Skin of body (tissue), 2 donors: ENCODE measurements around the gene FHAD1. TPM values are rescaled to one million over a fixed set of nuclear protein-coding genes. Genes with fewer than 3 reads are reported as not detected.

ENCODE experiments used
- DNase-seq: peaks from one replicate; lab custom pipeline; 2025; lab: John Stamatoyannopoulos, UW
- total RNA-seq: library from RNA; depleted of rRNA; stranded (reverse); fragments of >200 nt; gene quantifications from one replicate; pipeline ENCODE4 v1.2.3, GENCODE V29; 2014

The FHAD1 gene
- total RNA-seq, 1 donor from 2014 or later = 1.4 TPM

DNA sequence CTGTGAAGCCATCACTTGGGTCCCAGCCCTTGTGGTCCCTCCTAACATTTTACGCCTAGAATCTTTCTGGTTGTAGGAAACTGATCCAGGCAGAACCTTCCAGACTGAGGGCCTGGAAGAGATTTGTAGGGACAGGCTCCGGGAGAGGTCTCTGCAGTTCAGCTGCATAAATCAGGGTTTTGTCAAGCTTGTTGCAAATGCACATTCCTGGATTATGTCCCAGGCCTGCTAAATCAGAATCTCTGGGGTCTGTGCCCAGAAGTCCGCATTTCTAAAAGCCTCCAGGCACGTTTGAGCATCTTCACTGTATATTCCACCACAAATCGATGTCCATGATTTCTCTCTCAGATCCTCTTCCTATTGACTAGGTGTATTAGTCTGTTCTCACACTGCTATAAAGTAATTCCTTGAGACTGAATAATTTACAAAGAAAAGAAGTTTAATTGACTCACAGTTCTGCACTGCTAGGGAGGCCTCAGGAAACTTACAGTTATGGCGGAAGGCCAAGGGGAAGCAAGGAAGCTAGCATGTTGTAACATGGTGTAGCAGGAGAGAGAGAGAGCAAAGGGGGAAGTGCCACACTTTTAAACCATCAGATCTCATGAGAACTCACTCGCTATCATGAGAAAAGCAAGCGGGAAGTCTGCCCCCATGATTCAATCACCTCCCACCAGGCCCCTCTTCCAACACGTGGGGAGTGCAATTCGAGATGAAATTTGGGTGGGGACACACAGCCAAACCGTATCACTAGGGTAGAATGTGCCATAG is 1.2 kb upstream of the FHAD1 start:
- DNase-seq = peak; percentile 60

DNA sequence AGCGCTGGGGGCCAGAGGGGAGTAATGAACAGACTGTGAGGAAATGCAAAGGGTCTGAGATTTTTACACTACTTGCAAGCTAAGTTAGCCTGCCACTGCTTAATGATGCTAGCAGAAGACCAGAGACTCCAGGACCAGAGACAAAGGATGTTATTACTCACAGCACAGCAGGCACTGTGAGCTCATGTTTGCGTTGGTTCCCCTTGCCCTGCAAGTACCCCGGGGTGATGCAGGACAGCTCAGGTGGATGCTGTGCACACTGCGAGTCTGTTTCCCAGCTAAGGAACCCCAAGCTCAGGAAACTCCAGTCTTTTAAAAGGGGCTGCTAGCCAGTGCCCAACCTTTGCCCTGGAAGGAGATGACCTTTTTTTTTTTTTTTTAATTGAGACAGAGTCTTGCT is 1.2 kb downstream of the FHAD1 start:
- DNase-seq = no peak

DNA sequence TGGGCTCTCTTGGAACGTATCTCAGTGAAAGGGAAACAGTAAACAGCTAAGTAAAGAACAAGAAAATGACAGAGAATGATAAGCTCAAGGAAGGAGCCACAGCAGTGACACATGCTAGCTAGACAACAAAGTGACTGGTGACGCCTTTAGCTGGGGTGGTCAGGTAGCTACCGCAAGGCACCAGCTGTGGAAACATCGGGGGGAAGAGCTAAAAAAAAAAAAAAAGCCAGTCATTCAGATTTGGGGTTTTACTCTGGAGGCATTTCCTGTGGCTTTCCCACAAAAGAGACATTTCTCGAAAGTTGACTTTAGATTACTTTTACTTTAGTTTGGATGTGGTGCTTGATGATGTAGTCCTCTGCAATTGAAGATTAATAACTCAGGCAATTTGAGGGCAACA is 2.1 kb downstream of the FHAD1 start:
- no peak for DNase-seq

DNA sequence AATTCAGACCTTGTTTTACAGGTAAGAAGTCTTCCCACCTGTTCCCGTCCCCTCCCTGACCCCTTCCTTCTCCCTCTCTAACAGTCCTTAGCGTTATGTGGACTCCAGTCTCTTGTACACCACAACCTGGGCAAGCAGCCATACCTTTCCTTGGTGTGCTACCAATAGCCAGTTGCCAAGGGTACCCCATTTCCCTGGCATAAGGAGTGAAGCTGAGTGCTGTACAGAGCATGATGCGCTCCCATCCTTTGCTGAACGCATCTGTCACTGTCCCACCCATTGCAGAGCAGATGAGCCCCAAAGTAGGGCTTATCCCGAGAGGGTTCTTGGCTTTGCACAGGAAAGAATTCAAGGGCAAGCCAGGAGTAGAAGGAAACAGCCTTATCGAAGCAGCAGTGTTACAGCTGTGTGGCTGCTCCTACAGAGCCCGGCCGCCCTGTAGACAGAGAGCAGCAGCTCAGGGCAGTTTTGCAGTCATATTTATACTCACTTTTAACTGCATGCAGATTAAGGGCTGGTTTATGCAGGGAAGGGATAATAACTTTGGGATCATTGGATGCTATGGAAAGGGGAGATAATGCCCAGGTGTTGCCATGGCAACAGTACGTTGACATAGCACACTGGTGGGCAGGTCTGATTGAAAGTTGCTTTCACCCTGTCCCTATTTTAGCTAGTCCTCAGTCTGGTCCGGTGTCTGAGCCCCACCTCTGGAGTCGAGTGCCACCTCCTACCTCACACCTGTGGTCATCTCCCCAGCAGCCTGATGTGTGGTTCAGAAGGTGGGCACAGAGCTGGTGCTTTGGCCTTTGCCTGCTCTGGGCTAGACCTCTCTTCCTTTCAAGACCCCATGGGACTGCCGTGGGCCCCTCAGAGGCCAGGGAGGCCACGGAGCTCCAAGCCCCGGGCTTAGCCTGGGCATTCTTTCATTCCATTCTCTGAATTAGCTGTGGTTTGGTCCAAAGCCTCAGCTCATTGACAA is 5.1 kb downstream of the FHAD1 start:
- DNase-seq = no peak

DNA sequence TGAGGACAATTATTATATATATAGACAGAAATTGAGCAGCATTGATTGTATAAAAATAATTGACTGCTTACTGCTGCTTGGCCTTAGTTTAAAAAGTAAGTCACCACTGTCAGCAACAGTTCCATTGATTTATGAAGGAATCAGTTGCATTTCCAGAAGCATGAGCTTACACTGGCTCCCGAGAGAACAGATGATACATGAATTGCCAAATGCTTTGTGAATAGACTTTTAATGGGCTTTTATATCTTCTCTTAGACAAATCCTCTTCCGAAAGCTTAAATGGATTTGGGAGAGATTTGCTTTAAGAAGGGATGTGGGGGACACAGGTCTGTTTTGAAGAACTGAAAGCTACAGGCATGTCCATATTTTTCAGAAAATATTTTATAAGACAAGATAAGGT is 7.5 kb downstream of the FHAD1 start:
- DNase-seq = peak; percentile 4

DNA sequence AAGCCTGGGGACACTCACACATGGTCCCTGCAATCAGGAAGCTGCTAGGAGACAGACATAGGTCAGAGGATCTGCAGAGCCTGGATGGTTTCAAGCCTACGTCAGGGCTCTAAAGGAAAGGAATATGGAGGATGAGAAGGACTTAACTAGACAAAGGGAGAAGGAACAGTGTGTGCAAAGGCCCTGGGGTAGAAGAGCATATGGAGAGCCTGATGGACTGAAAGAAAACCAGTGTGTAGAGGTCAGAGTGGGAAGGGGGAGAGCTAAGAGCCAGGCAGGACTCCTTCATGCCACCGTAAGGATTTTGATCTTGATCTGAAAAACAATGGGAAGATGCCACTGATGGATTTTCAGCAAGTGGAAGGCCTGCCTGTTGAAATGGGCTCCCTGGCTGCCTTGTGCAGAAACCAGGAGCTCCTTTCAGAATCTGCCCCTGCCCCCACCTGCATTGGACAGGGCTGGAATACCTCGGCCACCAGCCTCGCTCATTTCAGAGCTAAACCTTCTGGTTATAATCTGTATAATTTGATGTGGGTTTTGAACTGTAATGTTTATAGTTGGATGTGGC is 8.6 kb downstream of the FHAD1 start:
- DNase-seq = no peak

DNA sequence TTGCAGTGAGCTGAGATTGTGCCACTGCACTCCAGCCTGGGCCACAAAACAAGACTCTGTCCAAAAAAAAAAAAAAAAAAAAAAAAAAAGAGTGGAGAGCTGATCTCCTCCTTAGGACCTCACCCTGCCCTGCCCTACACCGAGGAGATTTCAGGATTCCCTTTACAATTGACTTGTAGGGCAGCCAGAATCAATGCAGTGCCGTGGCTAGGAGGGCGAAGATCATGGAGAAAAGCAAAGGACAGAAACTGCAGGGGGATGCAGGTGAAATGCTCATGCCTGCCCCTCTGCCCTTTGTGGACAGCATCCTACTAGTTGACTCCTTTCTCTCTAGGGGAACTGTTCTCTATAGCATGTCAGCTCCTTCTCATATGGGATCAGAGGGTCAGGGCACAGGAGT is 9.6 kb downstream of the FHAD1 start:
- DNase-seq = no peak

DNA sequence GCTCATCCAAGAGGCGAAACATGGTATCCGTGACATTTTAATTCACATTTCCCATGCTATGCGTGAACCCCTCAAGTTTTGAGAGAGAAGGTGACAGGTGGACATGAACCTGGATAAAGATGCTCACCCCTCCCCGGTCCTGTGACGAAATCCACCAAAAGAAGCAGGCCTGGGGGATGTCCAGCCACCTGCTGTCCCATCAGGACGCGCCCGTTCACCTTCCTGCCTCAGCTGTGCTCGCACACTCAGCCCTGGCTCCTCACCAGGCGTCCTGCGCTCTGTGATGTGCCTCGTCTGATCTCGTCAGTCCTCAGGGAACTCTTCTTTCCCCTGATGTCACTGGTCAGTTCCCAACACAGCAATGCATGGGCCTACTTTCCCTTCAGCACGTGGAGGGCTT is 10.3 kb downstream of the FHAD1 start:
- DNase-seq = no peak

DNA sequence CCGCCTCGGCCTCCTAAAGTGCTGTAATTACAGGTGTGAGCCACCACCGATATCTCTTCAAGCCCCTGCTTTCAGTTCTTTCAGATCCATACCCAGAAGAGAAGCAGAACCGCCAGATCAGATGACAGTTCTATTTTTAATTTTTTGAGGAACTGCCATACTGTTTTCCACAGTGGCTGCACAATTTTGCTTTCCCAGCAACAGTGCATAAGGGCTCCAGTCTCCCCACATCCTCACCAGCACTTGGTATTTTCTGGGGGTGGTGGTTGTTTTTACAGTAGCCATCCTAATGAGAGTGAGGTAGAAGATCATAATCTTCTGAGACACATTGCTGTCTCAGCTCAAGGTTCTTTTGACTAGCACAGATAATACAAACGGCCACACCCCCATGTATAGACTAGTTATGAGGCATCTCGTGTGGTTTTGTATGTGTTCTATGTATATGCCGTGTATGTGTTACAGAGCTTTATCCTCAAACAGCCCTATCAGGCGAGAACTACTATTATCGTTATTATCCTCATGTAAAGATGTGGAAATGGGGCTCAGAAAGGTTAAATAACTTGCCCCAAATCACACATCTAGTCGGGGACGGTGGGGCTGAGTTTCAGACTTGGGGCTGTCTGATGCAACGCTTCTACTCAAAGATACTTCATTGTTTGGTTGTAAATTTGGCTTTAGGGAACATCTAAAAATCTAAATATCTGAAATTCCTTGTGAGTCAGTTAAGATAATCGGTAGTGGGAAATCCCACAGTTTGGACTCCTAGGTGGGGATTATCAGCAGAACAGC is 12.0 kb downstream of the FHAD1 start:
- DNase-seq = no peak

DNA sequence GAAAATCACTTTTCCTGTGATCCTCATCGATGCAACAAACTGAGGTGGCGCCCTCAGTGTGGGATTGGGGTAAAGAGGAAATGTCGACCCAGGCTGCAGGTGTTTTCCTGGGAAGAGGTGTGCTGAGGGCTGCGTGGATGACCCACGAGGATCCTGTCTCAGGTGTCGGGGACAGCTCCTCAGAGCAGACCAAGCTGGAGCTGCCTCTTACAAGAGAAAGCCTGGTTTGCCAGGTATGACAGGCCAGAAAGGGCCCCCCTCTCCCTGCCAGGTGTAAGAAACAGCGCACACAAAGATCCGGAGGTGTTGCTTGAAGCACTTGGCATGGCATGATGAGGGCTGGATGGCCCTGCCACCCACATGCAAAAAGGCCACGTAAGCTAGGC is 12.6 kb downstream of the FHAD1 start:
- DNase-seq = no peak

DNA sequence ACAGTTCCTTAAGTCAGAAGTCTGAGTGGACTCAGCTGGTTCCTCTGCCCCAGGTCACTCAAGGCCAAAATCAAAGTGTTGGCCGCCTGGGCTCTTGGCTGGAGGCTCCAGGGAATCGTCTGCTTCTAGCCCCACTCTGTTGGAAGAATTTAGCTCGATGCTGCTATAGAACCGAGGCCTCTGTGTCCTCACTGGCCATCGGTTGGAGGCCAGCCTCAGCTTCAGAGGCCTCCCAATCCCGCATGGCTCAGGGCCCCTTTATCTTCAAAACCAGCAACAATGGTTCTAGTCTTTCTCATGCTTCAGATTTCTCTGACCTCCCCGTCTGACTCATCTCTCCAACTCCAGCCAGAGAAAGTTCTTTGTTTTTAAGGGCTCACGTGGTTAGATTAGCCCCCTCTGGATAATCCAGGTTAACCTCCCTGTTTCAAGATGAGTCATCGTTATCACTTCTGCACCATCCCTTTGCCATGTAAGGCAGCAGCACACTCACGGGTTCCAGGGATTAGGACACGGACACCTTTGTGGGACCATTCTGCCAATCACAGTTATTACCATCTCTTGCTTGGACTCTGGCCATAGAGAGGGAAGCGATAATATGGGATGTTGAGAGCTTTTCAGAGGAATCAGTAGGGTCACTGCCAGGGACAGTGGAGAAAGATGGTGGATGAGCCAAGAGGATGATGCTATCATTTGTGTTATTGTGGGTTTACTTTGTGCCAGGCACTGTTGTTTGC is 13.6 kb downstream of the FHAD1 start:
- no peak for DNase-seq

DNA sequence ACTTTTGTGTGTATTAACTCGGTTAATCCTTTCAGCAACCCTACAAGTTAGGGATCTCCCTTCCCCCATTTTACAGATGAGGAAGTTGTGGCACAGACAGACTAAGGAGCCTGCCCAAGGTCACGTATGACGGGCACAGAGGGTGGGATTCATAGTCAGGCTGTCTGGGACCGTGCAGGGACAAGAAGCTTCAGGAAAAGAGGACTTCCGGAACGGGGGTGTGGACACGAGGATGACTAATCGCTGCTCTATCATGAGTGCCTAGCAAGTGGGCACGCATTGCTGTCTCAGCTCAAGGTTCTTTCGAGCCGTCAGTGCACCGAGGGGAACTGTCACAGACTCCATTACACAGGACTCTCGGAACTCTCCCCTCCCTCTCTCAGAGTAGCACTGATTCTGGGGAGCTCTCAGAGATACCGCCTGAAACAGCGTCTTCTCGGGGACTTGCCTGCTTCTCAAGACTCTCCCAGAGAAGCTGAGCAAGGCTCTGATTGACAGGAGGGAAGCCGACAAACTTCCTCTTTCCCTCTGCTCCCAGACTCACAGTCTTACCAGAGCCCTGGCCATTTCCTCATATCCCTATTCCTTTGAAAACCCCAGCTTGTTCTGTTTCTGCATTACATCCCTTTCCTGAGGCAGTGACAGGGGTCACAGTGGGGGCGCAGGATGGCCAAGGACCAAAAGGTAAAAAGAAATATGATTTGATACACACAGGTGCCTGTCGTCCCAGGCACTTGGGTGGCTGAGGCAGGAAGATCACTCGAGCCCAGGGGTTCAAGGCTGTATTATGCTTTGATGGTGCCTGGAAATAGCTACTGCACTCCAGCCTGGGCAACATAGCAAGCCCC is 14.4 kb downstream of the FHAD1 start:
- DNase-seq = no peak

DNA sequence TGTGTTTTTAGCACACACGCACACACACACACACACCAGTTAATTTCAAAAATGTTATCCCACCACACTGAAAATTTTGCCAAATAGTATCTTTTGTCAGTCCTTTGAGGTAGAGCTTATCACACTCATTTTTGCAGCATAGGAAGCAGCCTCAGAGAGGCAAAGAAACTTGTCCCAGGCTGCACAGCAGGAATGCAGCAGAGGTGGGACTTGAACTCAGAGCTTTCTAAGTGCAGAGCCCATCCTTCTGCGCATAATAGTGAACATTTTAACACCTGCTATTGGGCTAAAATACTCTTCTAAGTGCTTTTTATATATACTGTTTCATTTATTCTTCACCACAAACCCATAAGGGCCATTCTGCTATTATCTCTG is 15.0 kb downstream of the FHAD1 start:
- DNase-seq = no peak

DNA sequence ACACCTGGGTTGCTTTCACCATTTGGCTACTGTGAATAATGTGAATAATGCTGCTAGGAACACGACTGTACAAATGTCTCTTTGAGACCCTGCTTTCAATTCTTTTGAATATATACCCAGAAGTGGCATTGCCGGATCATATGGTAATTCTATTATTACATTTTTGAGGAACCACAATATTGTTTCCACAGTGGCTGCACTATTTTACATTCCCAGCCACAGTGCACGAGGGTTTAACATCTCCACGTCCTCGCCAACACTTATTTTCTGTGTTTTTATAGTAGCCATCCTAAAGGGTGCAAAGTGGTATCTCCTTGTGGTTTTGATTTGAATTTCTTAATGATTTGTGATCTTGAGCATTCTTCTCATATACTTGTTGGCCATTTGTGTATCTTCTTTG is 15.7 kb downstream of the FHAD1 start:
- no peak for DNase-seq

DNA sequence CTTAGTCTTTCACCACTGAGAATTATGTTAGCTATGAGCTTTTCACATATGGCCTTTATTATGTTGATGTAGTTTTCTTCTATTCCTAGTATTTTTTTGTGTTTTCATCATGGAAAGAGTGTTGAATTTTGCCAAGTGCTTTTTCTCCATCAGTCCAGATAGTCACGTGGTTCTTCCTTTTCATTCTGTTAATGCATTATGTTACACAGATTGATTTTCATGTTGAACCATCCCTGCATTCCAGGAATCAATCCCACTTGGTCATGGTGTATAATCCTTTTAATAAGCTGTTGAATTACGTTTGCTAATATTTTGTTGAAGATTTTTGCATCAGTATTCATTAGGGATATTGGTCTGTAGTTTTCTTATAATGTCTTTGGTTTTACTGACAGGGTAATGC is 17.7 kb downstream of the FHAD1 start:
- no peak for DNase-seq

DNA sequence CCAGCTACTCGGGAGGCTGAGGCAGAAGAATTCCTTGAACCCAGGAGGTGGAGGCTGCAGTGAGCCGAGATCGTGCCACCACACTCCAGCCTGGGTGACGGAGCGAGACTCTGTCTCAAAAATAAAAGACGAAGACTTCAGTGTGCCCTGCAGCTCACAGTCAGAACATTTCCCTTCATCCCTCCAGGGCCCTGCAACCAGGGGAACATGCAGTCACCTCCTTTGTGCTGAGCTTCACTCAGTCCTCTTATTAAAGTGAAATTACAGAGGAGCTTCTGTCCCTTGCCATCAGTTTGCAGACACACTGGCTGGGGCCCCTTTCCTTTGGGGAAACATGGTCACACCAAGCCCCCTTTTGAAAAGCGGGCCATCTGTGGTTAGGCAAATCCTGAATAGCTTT is 24.2 kb downstream of the FHAD1 start:
- no peak for DNase-seq

DNA sequence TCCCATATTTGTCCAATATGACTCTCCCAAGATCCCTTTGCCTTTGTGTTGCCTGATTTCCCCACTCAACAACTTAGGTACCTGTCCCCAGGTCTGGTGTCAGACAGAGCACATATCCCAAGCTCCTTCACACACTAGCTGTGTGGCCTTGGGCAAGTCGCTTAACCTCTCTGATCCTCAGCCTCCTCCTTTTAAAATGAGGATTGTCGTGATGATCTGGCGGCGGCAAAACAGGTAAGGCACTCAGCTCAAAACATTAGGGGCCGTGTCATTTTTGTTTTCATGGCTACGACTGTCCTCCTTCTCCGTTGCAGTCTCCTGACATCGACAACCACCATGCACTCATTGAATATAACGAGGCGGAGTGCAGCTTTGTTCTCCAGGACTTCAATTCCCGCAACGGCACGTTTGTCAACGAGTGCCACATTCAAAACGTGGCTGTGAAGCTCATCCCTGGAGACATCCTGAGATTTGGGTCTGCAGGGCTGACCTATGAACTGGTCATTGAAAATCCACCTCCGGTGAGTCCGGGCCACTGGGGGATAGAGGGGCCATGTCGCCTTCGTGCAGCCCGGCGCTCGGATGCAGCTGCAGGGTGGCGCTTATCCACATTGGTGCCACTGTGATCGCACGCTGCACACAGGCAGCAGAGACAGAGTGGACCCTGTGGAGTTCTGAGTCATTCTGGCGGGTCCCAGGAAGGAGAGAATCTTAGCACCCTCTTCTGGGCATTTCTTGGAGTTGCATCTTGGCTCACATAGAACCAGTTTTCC is 25.2 kb downstream of the FHAD1 start:
- DNase-seq = peak; percentile 58

DNA sequence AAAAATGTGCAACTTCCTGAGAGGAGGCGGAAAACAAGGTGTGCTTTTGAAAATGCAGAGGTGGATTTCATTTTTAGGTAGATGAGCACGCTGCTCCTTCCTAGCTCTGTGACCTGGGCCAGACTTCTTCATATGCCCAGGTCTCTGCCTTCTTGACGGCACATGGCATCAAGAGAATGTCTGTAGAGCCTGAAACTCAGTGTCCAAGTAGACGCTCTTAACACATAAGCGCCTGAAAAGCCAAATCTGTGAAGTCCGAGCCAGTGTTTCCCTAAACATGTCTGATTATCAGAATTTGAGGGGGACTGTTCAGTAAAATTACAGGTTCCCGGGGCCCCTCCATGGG is 25.7 kb downstream of the FHAD1 start:
- no peak for DNase-seq

DNA sequence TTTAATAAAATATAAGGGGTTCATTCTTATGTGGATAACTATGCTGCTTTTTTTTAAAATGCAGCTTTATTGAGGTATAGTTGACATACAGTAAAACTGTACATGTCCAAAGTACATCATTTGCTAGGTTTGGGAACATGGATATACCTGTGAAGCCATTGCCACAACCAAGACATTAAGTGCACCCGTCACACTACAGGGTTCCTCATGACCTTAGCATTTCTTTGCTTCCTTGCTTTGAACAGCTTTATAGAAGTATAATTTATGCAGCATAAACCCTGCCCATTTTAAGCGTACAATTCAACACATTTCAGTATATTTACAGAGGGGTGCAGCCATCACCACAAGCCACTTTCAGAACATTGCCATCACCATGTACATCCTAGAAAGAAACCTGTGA is 26.3 kb downstream of the FHAD1 start:
- DNase-seq = no peak
